ENCODE results near the gene KRT80. TPM values are rescaled to one million over a fixed set of nuclear protein-coding genes. Genes with fewer than 3 reads are reported as not detected.

Gene KRT80
- total and polyA plus RNA-seq, 7 donors, result 0.11 to 14.0 (median 0.44) TPM

DNA sequence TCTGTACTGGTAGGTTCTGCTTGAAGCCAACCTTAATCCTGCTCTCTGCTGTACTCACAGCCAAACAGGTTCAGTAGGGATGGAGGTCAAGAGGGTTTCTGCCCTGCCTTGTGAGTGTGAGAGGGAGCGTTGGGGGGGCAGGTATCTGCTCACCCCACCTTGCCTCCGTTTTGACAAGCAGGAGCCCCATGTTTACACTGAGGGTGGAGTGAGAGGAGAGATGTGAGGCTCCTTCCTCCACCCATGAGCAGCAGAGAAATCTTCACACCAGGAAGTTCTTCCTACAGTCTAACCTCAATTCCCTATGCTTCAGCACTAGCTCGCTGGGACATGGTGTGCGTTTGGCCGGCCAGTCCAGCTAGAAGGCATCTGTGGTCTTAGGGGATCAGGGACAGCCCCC, 4.2 kb downstream of the KRT80 start:
- Histone ChIP-seq H3K4me3 (no peak overlapping the region), H3K27me3 (ENCODE audit: insufficient read depth in 3 of 3, low read length in 2 of 3) (no peaks in the 10 kb centered on the region), H3K4me1 (peaks cover 11% of the 10 kb centered on the region), H3K9me3 (no peaks in the 10 kb centered on the region), H3K36me3 (ENCODE audit: insufficient read depth in 1 of 2, low read depth in 1 of 2) (no peaks in the 10 kb centered on the region), H3K27ac (no peak overlapping the region)
- DNase-seq, result no peak
- TF ChIP-seq, protein P1, sequence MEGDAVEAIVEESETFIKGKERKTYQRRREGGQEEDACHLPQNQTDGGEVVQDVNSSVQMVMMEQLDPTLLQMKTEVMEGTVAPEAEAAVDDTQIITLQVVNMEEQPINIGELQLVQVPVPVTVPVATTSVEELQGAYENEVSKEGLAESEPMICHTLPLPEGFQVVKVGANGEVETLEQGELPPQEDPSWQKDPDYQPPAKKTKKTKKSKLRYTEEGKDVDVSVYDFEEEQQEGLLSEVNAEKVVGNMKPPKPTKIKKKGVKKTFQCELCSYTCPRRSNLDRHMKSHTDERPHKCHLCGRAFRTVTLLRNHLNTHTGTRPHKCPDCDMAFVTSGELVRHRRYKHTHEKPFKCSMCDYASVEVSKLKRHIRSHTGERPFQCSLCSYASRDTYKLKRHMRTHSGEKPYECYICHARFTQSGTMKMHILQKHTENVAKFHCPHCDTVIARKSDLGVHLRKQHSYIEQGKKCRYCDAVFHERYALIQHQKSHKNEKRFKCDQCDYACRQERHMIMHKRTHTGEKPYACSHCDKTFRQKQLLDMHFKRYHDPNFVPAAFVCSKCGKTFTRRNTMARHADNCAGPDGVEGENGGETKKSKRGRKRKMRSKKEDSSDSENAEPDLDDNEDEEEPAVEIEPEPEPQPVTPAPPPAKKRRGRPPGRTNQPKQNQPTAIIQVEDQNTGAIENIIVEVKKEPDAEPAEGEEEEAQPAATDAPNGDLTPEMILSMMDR (IDR thresholded peaks at IDR 0.05), result no peak
- intact Hi-C loops (cut with DNase I), result no loop called here
- 96 to 98% (median 96%) methylated on average over 5 of the region's 5 CpGs for WGBS, 3 donors
- ATAC-seq, result no peak

DNA sequence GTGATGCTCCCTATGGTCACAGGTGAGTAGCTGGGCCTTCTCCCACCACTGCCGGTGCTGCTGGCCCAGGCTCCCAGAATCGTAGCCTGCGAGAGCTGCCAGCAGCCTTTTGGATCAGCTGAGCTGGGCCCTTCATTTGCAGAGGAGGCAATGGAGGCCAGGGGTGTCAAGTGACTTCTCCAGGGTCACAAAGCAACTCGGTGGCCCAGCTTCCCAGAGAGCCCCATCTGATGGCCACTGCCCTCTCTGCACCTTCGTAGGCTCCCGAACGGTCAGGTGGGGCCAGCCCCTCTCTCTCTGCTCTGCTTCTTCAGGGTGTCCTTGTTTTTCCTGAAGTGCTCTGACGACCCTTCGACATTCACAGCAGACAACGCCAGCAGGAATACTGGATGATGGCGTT, 4.6 kb downstream of the KRT80 start:
- H3K4me3 ChIP-seq, result no peak overlapping the region
- no peaks in the 10 kb centered on the region for H3K27me3 ChIP-seq (ENCODE audit: insufficient read depth in 3 of 3, low read length in 2 of 3)
- H3K4me1 ChIP-seq, result peaks cover 8% of the 10 kb centered on the region
- no peak for ATAC-seq
- WGBS, 3 donors, result 86 to 89% (median 88%) methylated on average over 11 of the region's 11 CpGs
- no peaks in the 10 kb centered on the region for H3K36me3 ChIP-seq (ENCODE audit: insufficient read depth in 1 of 2, low read depth in 1 of 2)
- intact Hi-C loops (cut with DNase I), result no loop called here
- no peak for DNase-seq
- no peaks in the 10 kb centered on the region for H3K9me3 ChIP-seq
- H3K27ac ChIP-seq, result no peak overlapping the region
- TF ChIP-seq, protein P1 (IDR thresholded peaks at IDR 0.05), result no peak

DNA sequence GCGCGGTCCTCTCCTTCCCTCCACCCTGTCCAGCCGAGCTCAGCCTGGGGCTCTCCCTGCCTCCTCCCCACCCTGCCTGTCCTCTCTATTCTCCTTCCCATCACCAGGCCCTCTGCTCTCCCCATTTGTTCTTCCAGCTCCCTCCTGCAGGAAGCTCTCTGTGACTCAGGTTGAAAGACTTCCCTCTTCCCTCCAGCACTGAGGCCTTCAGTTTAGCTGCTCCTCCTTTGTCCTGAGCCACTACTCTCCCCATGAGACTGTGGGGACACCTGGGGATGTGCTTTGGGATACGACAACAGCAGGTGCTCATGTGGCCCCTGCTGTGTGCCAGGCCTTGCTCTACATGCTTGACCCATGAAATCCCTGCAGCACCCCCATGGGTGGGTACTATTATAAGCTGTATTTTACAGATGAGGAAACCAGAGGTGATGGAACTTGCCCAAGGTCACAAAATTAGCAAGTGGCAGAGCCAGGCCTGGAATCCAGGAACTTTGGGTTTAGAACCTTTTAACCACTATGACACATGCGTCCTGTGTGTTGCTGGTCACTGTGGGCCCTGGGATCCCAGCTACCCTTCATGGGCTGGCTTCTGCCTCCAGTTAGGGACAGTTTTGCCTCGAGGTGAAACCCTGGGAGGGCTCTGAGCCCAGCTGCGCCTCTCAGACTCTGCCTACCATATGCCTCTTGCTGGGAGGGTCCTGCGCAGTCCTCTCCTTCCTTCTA, 5.5 kb downstream of the KRT80 start:
- no peak overlapping the region for H3K27ac ChIP-seq
- intact Hi-C loops (cut with DNase I), result no loop called here
- no peak overlapping the region for H3K4me3 ChIP-seq
- H3K36me3 ChIP-seq (ENCODE audit: insufficient read depth in 1 of 2, low read depth in 1 of 2), result no peaks in the 10 kb centered on the region
- no peaks in the 10 kb centered on the region for H3K27me3 ChIP-seq (ENCODE audit: insufficient read depth in 3 of 3, low read length in 2 of 3)
- TF ChIP-seq, protein P1 (IDR thresholded peaks at IDR 0.05), result no peak
- 82 to 91% (median 88%) methylated on average over 8 of the region's 8 CpGs for WGBS, 3 donors
- no peaks in the 10 kb centered on the region for H3K9me3 ChIP-seq
- ATAC-seq, result no peak
- DNase-seq, result no peak
- peaks cover 8% of the 10 kb centered on the region for H3K4me1 ChIP-seq

DNA sequence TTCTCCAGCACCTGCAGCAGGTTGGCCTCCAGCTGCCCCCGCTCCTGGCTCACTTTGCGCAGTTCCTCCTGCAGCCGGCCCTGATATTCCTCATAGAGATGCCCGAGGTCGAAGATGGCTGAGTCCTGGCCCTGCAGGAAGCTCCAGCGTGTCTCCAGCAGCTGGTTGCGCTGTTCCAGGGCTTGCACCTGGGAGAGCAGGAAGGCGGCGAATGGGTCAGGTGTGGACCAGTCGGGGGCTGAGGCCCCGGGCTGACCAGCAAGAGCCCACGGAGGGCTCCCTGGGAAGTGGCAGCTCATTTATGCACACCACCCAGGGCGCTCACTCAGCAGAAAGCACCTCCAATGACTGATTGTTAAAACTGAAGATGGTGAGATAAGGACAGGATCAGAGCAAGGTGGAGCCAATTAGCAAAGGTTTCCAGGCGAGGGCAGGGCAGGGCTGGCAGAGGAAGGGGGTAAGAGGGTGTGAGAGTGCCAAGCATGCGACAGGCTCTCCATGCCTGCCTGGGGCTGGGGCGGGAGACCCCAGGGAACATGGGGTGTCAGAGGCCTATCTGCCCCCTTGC, 6.3 kb downstream of the KRT80 start:
- DNase-seq (no peak), ATAC-seq (no peak)
- no peak overlapping the region for H3K4me3 ChIP-seq
- H3K27ac ChIP-seq, result no peak overlapping the region
- TF ChIP-seq, protein P1 (IDR thresholded peaks at IDR 0.05), result no peak
- H3K4me1 ChIP-seq, result peaks cover 8% of the 10 kb centered on the region
- no peaks in the 10 kb centered on the region for H3K9me3 ChIP-seq
- WGBS, 3 donors, result 90 to 91% (median 90%) methylated on average over 16 of the region's 16 CpGs
- intact Hi-C loops (cut with DNase I), result loop anchor here in 1 of 2 donors (1.0 kb wide), 1 partner anchor 18 kb away; no protein-coding TSS in a partner anchor
- no peaks in the 10 kb centered on the region for H3K27me3 ChIP-seq (ENCODE audit: insufficient read depth in 3 of 3, low read length in 2 of 3)
- no peaks in the 10 kb centered on the region for H3K36me3 ChIP-seq (ENCODE audit: insufficient read depth in 1 of 2, low read depth in 1 of 2)

Measured in psoas muscle (tissue), 8 donors.